OCI-LY7 (cell line): ENCODE data around the gene THSD7A. TPM values are rescaled to one million over a fixed set of nuclear protein-coding genes. Genes with fewer than 3 reads are reported as not detected.

Source experiments
- BruUV-seq: library from RNA; stranded (reverse); fragments of 400-500 nt; replicated peaks from 2 replicates; lab custom pipeline; 2021; lab: Mats Ljungman, UMichigan
- CTCF ChIA-PET: fragments of 300-600 bp; sonication (Branson Sonifier 250); formaldehyde crosslinking; loops from one replicate; lab custom pipeline; 2022; ENCODE audit warnings: antibody characterized with exemption; ENCODE audit not compliant: unreplicated experiment; lab: Charles Lee
- POLR2A ChIA-PET: fragments of 300-600 bp; sonication (Branson Sonifier 250); formaldehyde crosslinking; loops from one replicate; lab custom pipeline; 2022; ENCODE audit warnings: antibody characterized with exemption; lab: Charles Lee
- DNase-seq: peaks from one replicate; pipeline ENCODE4 v3.0.0-alpha.2; 2015; ENCODE audit warnings: low spot score
- H2AFZ ChIP-seq: fragments of 200-600 bp; sonication (generic), shearing (Covaris generic); 2 replicates; pipeline ENCODE4 v1.6.1; 2014; ENCODE audit warnings: mild to moderate bottlenecking, antibody characterized with exemption, low read length, moderate library complexity
- H3K27ac ChIP-seq: fragments of 200-600 bp; sonication (generic); 2 replicates; pipeline ENCODE4 v1.5.1; 2014; ENCODE audit warnings: mixed run types, low read depth, mild to moderate bottlenecking, moderate library complexity, low read length, inconsistent platforms; ENCODE audit not compliant: poor library complexity, severe bottlenecking
- H3K36me3 ChIP-seq: fragments of 200-600 bp; sonication (generic); 2 replicates; pipeline ENCODE4 v1.6.1; 2014; ENCODE audit warnings: mild to moderate bottlenecking, antibody characterized with exemption, low read length, moderate library complexity, mixed read lengths; ENCODE audit not compliant: insufficient read depth
- H3K4me1 ChIP-seq: fragments of 200-600 bp; sonication (generic); 2 replicates; pipeline ENCODE4 v1.5.1; 2014; ENCODE audit warnings: mild to moderate bottlenecking, low read length; ENCODE audit not compliant: insufficient read depth, poor library complexity, severe bottlenecking
- H3K4me2 ChIP-seq: fragments of 200-600 bp; sonication (generic); 2 replicates; pipeline ENCODE4 v1.6.1; 2014; ENCODE audit warnings: mild to moderate bottlenecking, low read length
- H3K4me3 ChIP-seq: fragments of 200-600 bp; sonication (generic); 2 replicates; pipeline ENCODE4 v1.5.1; 2014; ENCODE audit warnings: mild to moderate bottlenecking, low read depth, low read length; ENCODE audit not compliant: poor library complexity, severe bottlenecking
- H3K79me2 ChIP-seq: fragments of 200-600 bp; sonication (generic); 2 replicates; pipeline ENCODE4 v1.6.1; 2016; ENCODE audit warnings: low read depth, mild to moderate bottlenecking, low read length, moderate library complexity, mixed read lengths; ENCODE audit not compliant: insufficient read depth
- H3K9me2 ChIP-seq: fragments of 200-600 bp; sonication (generic); 2 replicates; pipeline ENCODE4 v1.6.1; 2016; ENCODE audit warnings: mild to moderate bottlenecking, low read length, mixed read lengths; ENCODE audit not compliant: insufficient read depth
- H3K9me3 ChIP-seq: fragments of 200-600 bp; sonication (generic); 2 replicates; pipeline ENCODE4 v1.6.1; 2014; ENCODE audit warnings: mild to moderate bottlenecking, mixed run types, low read length, mixed read lengths
- H4K20me1 ChIP-seq: fragments of 200-600 bp; sonication (generic); 2 replicates; pipeline ENCODE4 v1.6.1; 2014; ENCODE audit warnings: mild to moderate bottlenecking, antibody characterized with exemption, low read length, moderate library complexity, mixed read lengths; ENCODE audit not compliant: insufficient read depth
- CTCF ChIP-seq: fragments of 200-600 bp; sonication (generic); conservative IDR thresholded peaks from 2 replicates; pipeline ENCODE4 v1.5.1; 2014; ENCODE audit warnings: mild to moderate bottlenecking, antibody characterized with exemption, low read length, moderate library complexity, mixed read lengths
- EZH2phosphoT487 ChIP-seq: fragments of 200-600 bp; sonication (generic); IDR thresholded peaks from 2 replicates; pipeline ENCODE4 v1.6.1; 2018; ENCODE audit warnings: low read depth, borderline replicate concordance, mild to moderate bottlenecking, mixed run types, antibody characterized with exemption, low read length, moderate library complexity, mixed read lengths
- intact Hi-C: fragments of 100-400 bp; cut with micrococcal nuclease; formaldehyde crosslinking; loops from one replicate; pipeline ENCODE4 v1.10.0; 2022; ENCODE audit not compliant: unreplicated experiment
- total RNA-seq, 2 experiments: library from RNA; depleted of rRNA in 1 of 2; stranded (reverse); fragments of >200 nt in 1 of 2; shearing (Covaris generic) in 1 of 2; gene quantifications; 2 replicates each; pipeline ENCODE4 v1.2.3, GENCODE V29; 2014 to 2022

The THSD7A gene
- total RNA-seq, 2 experiments from 2014 or later: 0.13 TPM; not detected in 1

GRCh38 chr7:11655163-11655562, 176.8 kb downstream of the THSD7A start:
- no TSS peak for BruUV-seq
- CTCF ChIA-PET: no interaction called here

DNA sequence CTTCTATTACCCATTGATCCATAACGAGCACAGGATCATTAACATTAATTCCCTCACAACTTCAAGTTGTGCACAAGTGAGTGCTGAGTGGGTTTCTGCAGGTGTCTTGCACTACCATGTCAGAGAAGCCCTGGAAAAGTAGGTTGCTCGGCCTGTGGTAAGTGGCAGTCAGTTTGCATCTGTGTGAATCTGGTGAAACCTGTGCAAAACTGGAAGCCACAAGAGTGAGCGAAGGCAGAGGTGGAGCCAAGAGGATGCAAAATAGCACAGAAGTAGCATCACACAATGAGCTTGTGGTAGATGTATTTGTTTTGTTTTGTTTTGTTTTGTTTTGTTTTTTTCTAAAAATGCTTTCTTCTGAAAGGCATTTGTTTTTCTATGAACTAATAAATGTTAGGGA, 181.5 kb downstream of the THSD7A start:
- TF ChIP-seq CTCF (no peak), EZH2phosphoT487 (no peak)
- ChIA-PET POLR2A (no interaction called here), CTCF (no interaction called here)
- Histone ChIP-seq H4K20me1 (no peaks in the 10 kb centered on the region), H3K4me3 (no peak overlapping the region), H3K4me2 (no peak overlapping the region), H3K79me2 (no peaks in the 10 kb centered on the region), H2AFZ (no peak overlapping the region), H3K9me3 (no peaks in the 10 kb centered on the region), H3K36me3 (no peaks in the 10 kb centered on the region), H3K4me1 (no peaks in the 10 kb centered on the region), H3K9me2 (no peaks in the 10 kb centered on the region), H3K27ac (no peak overlapping the region)
- DNase-seq: no peak
- no TSS peak for BruUV-seq
- intact Hi-C loops: no loop called here

More at GRCh38 chr7:11655163-11655562, 176.8 kb downstream of the THSD7A start:
- DNase-seq: no peak
- no peaks in the 10 kb centered on the region for H3K4me1 ChIP-seq
- TF ChIP-seq EZH2phosphoT487 (no peak), CTCF (no peak)
- H3K27ac ChIP-seq: no peak overlapping the region
- H3K79me2 ChIP-seq: no peaks in the 10 kb centered on the region
- no peaks in the 10 kb centered on the region for H3K9me3 ChIP-seq
- no peaks in the 10 kb centered on the region for H4K20me1 ChIP-seq
- H3K36me3 ChIP-seq: no peaks in the 10 kb centered on the region
- intact Hi-C loops: no loop called here
- no peak overlapping the region for H3K4me3 ChIP-seq
- no peaks in the 10 kb centered on the region for H3K9me2 ChIP-seq
- H2AFZ ChIP-seq: no peak overlapping the region
- POLR2A ChIA-PET: interaction anchor here (0.5 to 0.7 kb wide), 4 partner anchors 40 to 604 kb away, joined by 3 to 4 read pairs (median 3); no protein-coding TSS in a partner anchor
- no peak overlapping the region for H3K4me2 ChIP-seq

DNA sequence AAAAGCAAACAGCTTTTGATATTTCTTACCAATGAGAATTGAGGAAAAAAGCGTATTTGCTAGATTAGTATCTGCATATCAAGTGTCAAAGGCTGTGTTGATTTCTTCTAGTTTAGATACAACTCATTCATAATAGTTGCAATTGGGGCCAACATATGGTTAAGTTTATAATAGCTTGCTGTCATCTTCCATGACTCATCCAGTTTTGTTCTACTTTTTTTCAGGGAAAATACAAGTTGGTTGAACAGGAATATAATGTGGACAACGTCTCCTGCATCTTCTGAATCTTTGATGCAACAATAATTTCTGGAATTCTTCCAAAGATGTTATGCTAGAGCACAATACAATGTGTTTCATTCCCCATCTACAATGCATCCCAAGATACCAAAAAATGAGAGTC, 182.0 kb downstream of the THSD7A start:
- Histone ChIP-seq H3K4me2 (no peak overlapping the region), H4K20me1 (no peaks in the 10 kb centered on the region), H2AFZ (no peak overlapping the region), H3K36me3 (no peaks in the 10 kb centered on the region), H3K27ac (no peak overlapping the region), H3K79me2 (no peaks in the 10 kb centered on the region), H3K4me1 (no peaks in the 10 kb centered on the region), H3K9me3 (no peaks in the 10 kb centered on the region), H3K4me3 (no peak overlapping the region), H3K9me2 (no peaks in the 10 kb centered on the region)
- CTCF ChIA-PET: no interaction called here
- intact Hi-C loops: no loop called here
- POLR2A ChIA-PET: interaction anchor here (0.7 kb wide), 1 partner anchor 1179 kb away, joined by 3 read pairs; no protein-coding TSS in a partner anchor
- TF ChIP-seq EZH2phosphoT487 (no peak), CTCF (no peak)
- BruUV-seq: no TSS peak
- DNase-seq: no peak
